Peyer's patch (tissue), 4 donors: Measurements from ENCODE around the gene CPSF3.

Source experiments
- POLR2A ChIP-seq, 2 donors: fragments of 450-650 bp; IDR thresholded peaks; one replicate each; pipeline ENCODE4 v1.5.1; 2017; ENCODE audit warnings: antibody characterized with exemption in 2 of 2, mild to moderate bottlenecking in 2 of 2, moderate library complexity in 2 of 2
- TF ChIP-seq, protein P1 (sequence below), 6 experiments: fragments of 450-650 bp in 4 of 6; fragments of 200-600 bp in 2 of 6; sonication (generic) in 1 of 6; IDR thresholded peaks; one replicate each; pipeline ENCODE4 v1.5.1; 2017 to 2019; ENCODE audit warnings: antibody characterized with exemption in 6 of 6, mild to moderate bottlenecking in 3 of 6, moderate library complexity in 1 of 6

- TF ChIP-seq, protein P1, sequence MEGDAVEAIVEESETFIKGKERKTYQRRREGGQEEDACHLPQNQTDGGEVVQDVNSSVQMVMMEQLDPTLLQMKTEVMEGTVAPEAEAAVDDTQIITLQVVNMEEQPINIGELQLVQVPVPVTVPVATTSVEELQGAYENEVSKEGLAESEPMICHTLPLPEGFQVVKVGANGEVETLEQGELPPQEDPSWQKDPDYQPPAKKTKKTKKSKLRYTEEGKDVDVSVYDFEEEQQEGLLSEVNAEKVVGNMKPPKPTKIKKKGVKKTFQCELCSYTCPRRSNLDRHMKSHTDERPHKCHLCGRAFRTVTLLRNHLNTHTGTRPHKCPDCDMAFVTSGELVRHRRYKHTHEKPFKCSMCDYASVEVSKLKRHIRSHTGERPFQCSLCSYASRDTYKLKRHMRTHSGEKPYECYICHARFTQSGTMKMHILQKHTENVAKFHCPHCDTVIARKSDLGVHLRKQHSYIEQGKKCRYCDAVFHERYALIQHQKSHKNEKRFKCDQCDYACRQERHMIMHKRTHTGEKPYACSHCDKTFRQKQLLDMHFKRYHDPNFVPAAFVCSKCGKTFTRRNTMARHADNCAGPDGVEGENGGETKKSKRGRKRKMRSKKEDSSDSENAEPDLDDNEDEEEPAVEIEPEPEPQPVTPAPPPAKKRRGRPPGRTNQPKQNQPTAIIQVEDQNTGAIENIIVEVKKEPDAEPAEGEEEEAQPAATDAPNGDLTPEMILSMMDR (IDR thresholded peaks at IDR 0.05), result no peak
- no peak for TF ChIP-seq POLR2A (IDR thresholded peaks at IDR 0.05)
Measured at GRCh38 chr2:9467687-9468086, 44.2 kb downstream of the CPSF3 start.
